Astrocyte of the cerebellum (primary cell): Measurements from ENCODE around the gene INPP5D.

Experiments used
- DNase-seq: peaks from one replicate; pipeline ENCODE4 v3.0.0-alpha.2; 2011; ENCODE audit warnings: low read depth
- H3K4me3 ChIP-seq: 2 replicates; pipeline ENCODE4 v1.5.1; 2011; ENCODE audit warnings: mild to moderate bottlenecking, low read depth, low read length, moderate library complexity
- in situ Hi-C: cut with HindIII; loops from 2 replicates; pipeline ENCODE4 v1.10.0; 2017; ENCODE audit warnings: low sequenced_read_pairs
- TF ChIP-seq, protein P1 (sequence below): IDR thresholded peaks from 2 replicates; pipeline ENCODE4 v1.5.1; 2012; ENCODE audit warnings: low read length, low read depth, moderate library complexity, mild to moderate bottlenecking; ENCODE audit errors: missing control alignments

Gene INPP5D

GRCh38 chr2:233168445-233168844, 108.3 kb downstream of the INPP5D start:
- no peak overlapping the region for H3K4me3 ChIP-seq
- in situ Hi-C loops = no loop called here
- DNase-seq = no peak
- TF ChIP-seq, protein P1, sequence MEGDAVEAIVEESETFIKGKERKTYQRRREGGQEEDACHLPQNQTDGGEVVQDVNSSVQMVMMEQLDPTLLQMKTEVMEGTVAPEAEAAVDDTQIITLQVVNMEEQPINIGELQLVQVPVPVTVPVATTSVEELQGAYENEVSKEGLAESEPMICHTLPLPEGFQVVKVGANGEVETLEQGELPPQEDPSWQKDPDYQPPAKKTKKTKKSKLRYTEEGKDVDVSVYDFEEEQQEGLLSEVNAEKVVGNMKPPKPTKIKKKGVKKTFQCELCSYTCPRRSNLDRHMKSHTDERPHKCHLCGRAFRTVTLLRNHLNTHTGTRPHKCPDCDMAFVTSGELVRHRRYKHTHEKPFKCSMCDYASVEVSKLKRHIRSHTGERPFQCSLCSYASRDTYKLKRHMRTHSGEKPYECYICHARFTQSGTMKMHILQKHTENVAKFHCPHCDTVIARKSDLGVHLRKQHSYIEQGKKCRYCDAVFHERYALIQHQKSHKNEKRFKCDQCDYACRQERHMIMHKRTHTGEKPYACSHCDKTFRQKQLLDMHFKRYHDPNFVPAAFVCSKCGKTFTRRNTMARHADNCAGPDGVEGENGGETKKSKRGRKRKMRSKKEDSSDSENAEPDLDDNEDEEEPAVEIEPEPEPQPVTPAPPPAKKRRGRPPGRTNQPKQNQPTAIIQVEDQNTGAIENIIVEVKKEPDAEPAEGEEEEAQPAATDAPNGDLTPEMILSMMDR = no peak

DNA sequence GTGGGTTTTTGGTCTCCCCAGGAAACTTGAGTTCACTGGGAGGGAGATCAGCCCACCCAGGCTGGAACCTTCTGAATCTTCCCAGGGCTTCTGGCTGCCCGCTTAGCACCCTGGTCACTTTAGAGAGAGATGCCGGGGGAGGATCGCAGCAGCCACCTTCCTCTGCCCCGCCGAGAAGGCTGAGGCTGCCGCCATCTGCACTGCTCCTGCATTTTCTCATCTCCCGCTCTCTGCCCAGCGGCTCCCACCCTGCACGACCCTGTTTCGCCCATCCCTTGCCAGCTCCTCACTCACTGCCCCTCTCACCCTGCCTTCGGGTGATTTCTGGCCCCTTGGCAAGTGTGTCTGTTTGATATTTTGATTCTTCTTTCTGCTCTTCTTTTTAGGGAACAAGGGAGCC, 108.8 kb downstream of the INPP5D start:
- H3K4me3 ChIP-seq = no peak overlapping the region
- TF ChIP-seq, protein P1 = no peak
- no peak for DNase-seq
- in situ Hi-C loops = no loop called here

DNA sequence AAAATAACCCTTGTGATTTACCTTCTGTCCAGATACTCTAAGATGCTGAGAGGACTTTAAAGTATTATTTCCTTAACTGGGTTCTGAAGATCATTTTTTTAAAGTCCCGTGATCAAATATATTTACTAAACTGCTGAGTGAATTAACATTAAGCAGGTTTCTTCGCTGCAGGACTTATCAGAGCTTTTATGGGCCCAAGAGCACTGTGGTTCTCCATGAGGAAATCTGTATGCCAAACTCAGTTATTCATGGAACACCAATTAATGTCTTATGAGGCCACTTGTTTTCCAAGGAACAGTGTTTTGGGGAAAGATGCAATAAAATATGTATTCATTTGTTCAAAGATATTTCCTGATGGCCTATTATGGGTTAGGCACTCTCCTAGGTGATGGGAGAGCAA, 111.2 kb downstream of the INPP5D start:
- TF ChIP-seq, protein P1 = no peak
- no peak for DNase-seq
- in situ Hi-C loops = loop anchor here (5.0 kb wide), 2 partner anchors 61 to 89 kb away; no protein-coding TSS in a partner anchor
- no peak overlapping the region for H3K4me3 ChIP-seq

DNA sequence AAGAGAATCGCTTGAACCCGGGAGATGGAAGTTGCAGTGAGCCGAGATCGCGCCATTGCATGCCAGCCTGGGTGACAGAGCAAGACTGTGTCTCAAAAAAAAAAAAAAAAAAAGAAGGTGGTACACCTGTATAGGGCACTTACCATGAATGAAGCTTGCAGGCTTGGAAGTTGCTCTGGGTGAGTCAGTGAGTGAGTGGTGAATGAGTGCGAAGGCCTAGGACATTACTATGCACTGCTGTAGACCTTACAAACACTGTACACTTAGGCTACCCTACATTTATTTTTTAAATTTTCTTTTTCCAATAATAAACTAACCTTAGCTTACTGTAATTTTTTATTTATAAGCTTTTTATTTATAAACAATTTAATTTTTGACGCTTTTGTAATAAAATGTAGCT, 113.0 kb downstream of the INPP5D start:
- DNase-seq = no peak
- in situ Hi-C loops = loop anchor here (5.0 kb wide), 2 partner anchors 59 to 91 kb away; no protein-coding TSS in a partner anchor
- H3K4me3 ChIP-seq = no peak overlapping the region
- TF ChIP-seq, protein P1 = no peak

DNA sequence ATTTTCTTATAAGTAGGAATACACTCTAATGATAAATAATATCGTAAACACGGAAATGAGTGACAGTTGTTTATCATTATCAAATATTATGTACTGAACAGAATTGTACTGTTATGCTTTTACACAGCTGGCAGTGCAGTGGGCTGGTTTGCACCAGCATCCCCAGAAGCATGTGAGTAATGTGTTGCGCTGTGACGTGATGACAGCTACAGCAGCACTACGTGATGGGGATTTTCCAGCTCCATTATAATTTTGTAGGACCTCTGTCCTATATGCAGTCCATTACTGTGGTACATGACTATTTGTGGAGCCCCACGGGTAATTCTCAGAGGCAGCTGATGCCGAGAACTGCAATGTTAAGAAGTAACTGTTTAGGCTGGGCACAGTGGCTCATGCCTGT, 114.0 kb downstream of the INPP5D start:
- no peak overlapping the region for H3K4me3 ChIP-seq
- in situ Hi-C loops = loop anchor here (5.0 kb wide), 2 partner anchors 58 to 92 kb away; no protein-coding TSS in a partner anchor
- no peak for DNase-seq
- TF ChIP-seq, protein P1 = no peak

DNA sequence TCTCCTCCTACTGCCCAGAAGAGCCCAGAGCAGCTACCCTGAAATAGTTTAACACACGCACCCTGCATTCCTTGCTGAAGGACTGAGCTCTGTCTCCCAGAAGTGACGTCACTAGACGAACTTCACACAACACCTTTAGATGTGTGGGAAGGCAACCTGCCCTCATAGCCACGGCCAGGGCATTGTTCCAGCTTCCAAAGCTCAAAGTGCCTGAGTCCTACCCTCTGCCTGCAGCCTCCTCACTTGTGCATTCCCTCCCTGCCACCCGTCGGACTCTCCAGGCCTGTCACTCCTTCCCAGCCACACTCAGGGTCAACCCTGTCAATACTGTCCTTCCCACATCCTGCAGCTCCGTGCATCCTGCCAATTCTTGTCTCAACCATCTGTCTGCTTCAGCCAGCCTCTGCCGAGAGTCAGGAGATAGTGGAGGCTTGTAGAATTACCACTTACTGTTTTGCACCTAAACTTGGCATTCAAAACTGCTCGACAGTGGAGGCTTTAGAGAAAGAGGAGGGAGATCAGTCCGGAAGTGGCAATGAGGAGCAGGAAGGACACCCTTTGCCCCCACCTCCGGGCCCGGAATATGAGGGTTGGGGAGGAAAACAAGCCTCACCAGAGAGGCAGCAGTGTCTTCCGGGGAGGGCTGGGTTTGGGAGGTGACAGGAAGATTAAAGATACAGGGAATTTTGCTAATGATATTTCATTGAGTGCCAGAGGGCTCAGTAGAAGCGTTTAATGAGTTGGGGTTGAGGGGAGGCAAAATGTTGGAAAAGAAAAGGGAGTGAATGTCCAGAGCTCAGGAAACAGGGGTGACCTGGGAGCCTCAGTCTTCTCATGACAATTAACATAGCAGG, 119.1 kb downstream of the INPP5D start:
- no peak overlapping the region for H3K4me3 ChIP-seq
- TF ChIP-seq, protein P1 = no peak
- no peak for DNase-seq
- in situ Hi-C loops = no loop called here
